A549 (cell line): ENCODE results near the gene MADCAM1. TPM values are rescaled to one million over a fixed set of nuclear protein-coding genes. Genes with fewer than 3 reads are reported as not detected.

Experiments used
- ATAC-seq, 2 experiments: fragments of 200-7000 bp in 1 of 2; fragments of >200 bp in 1 of 2; cut with Nextera tagmentation in 1 of 2; cut with Tn5 transposase in 1 of 2; 3 replicates each; pipeline versions ENCODE4 v1.8.0 to v1.9.1; 2018 to 2020; ENCODE audit warnings: mild to moderate bottlenecking in 1 of 2, moderate library complexity in 1 of 2
- CTCF ChIA-PET: fragments of 300-600 bp; sonication (Branson Sonifier 250); formaldehyde crosslinking; extraction: SDS; loops from one replicate; lab custom pipeline; 2021; ENCODE audit warnings: antibody characterized with exemption, inconsistent platforms; lab: Yijun Ruan, JAX
- POLR2A ChIA-PET: fragments of 350-600 bp; formaldehyde crosslinking; extraction: SDS; loops from one replicate; lab custom pipeline; 2021; ENCODE audit warnings: antibody characterized with exemption, inconsistent platforms; lab: Yijun Ruan, JAX
- DNase-seq, 2 experiments: peaks; one replicate each; pipeline versions ENCODE4 v3.0.0 to v3.0.0-alpha.2; 2011 to 2016; ENCODE audit warnings: low read depth in 1 of 2, low spot score in 1 of 2
- FAIRE-seq: peaks from 2 replicates; lab custom pipeline; 2011; peaks lifted over from hg19 to GRCh38; lab: Jason Lieb, UNC
- H3K27ac ChIP-seq, 2 experiments: fragments of >200 bp; sonication (Bioruptor Twin); formaldehyde crosslinking; 3 replicates each; pipeline ENCODE4 v1.5.1; 2016 to 2017
- H3K4me1 ChIP-seq: fragments of >200 bp; sonication (Bioruptor Twin); formaldehyde crosslinking; 3 replicates; pipeline ENCODE4 v1.6.1; 2016
- H3K4me2 ChIP-seq: fragments of >200 bp; sonication (Bioruptor Twin); formaldehyde crosslinking; 3 replicates; pipeline ENCODE4 v1.6.1; 2016
- H3K4me3 ChIP-seq: fragments of >200 bp; sonication (Bioruptor Twin); formaldehyde crosslinking; 3 replicates; pipeline ENCODE4 v1.5.1; 2016
- H3K9me3 ChIP-seq: fragments of >200 bp; sonication (Bioruptor Twin); formaldehyde crosslinking; 3 replicates; pipeline ENCODE4 v1.6.1; 2016
- BHLHE40 ChIP-seq: IDR thresholded peaks from 2 replicates; pipeline ENCODE4 v1.6.1; 2012; ENCODE audit warnings: low read depth, low read length, inconsistent platforms
- FOSB ChIP-seq: fragments of 250-450 bp; sonication (Bioruptor Pico); IDR thresholded peaks from 2 replicates; pipeline ENCODE4 v1.5.0; 2020; ENCODE audit warnings: mild to moderate bottlenecking, moderate library complexity
- FOSL2 ChIP-seq, 2 experiments: fragments of 450-650 bp in 1 of 2; fragments of >200 bp in 1 of 2; sonication (Bioruptor Twin) in 1 of 2; formaldehyde crosslinking; IDR thresholded peaks; 2 replicates each; pipeline versions ENCODE4 v1.5.0 to v1.6.1; 2016 to 2020; ENCODE audit warnings: mild to moderate bottlenecking in 1 of 2, moderate library complexity in 1 of 2
- FOXS1 ChIP-seq: fragments of 250-450 bp; sonication (Bioruptor Pico); IDR thresholded peaks from 2 replicates; pipeline ENCODE4 v1.5.0; 2020; ENCODE audit warnings: mild to moderate bottlenecking, moderate library complexity
- HDAC2 ChIP-seq: fragments of 200-600 bp; sonication (generic); IDR thresholded peaks from 2 replicates; pipeline ENCODE4 v1.6.1; 2016
- JUN ChIP-seq, 2 experiments: fragments of >200 bp; sonication (Bioruptor Twin); formaldehyde crosslinking; IDR thresholded peaks; 2 replicates in 1 of 2; 3 replicates in 1 of 2; pipeline ENCODE4 v1.6.1; 2016 to 2017
- NFE2L2 ChIP-seq: fragments of 150-350 bp; conservative IDR thresholded peaks from 2 replicates; pipeline ENCODE4 v1.6.1; 2014; ENCODE audit warnings: low read length
- PHF8 ChIP-seq: fragments of 200-600 bp; sonication (generic); IDR thresholded peaks from 2 replicates; pipeline ENCODE4 v1.6.1; 2016; ENCODE audit warnings: low read depth, mild to moderate bottlenecking, antibody characterized with exemption, moderate library complexity, borderline replicate concordance
- RAD21 ChIP-seq, 2 experiments: fragments of >200 bp in 1 of 2; sonication (Bioruptor Twin) in 1 of 2; formaldehyde crosslinking in 1 of 2; IDR thresholded peaks in 1 of 2; conservative IDR thresholded peaks in 1 of 2; 2 replicates in 1 of 2; 3 replicates in 1 of 2; pipeline ENCODE4 v1.6.1; 2012 to 2018; ENCODE audit warnings: inconsistent platforms in 1 of 2
- RNF2 ChIP-seq: fragments of 200-600 bp; sonication (generic); IDR thresholded peaks from 2 replicates; pipeline ENCODE4 v1.6.1; 2016; ENCODE audit warnings: low read depth, mild to moderate bottlenecking, antibody characterized with exemption, moderate library complexity, borderline replicate concordance
- TFCP2L1 ChIP-seq: fragments of 250-450 bp; sonication (Bioruptor Pico); IDR thresholded peaks from 2 replicates; pipeline ENCODE4 v1.5.0; 2021; ENCODE audit warnings: mild to moderate bottlenecking
- ZFP36 ChIP-seq: fragments of 450-650 bp; IDR thresholded peaks from 2 replicates; pipeline ENCODE4 v1.6.1; 2014; ENCODE audit warnings: borderline replicate concordance; ENCODE audit not compliant: partially characterized antibody
- WGBS: methylation state at CpG from one replicate; pipeline ENCODE4 v1.1.6; 2017; ENCODE audit errors: missing lambda C conversion rate; 5-methylcytosine and 5-hydroxymethylcytosine counted together
- polyA plus RNA-seq, 4 experiments: library from polyadenylated mRNA; depleted of rRNA in 3 of 4; stranded (reverse); fragments of >200 nt; fragmentation: RNase III in 1 of 4; extraction: RNeasy Plus Mini Kit Qiagen cat#74134 plus additional on column Dnase treatment in 1 of 4; gene quantifications; 2 replicates in 3 of 4; 3 replicates in 1 of 4; pipeline ENCODE4 v1.2.3, GENCODE V29; 2011 to 2017
- TF ChIP-seq, protein P1 (sequence below): fragments of 450-650 bp; IDR thresholded peaks from 2 replicates; pipeline ENCODE4 v1.6.1; 2014; ENCODE audit warnings: antibody characterized with exemption
- TF ChIP-seq, protein P2 (sequence below): fragments of 250-450 bp; sonication (Bioruptor Pico); IDR thresholded peaks from 2 replicates; pipeline ENCODE4 v1.5.0; 2020; ENCODE audit warnings: low read depth, mild to moderate bottlenecking, moderate library complexity
- TF ChIP-seq, protein P3 (sequence below): IDR thresholded peaks from 2 replicates; pipeline ENCODE4 v1.6.1; 2012; ENCODE audit warnings: low read depth, borderline replicate concordance
- TF ChIP-seq, protein P4 (sequence below): fragments of >200 bp; sonication (Bioruptor Twin); formaldehyde crosslinking; IDR thresholded peaks from 3 replicates; pipeline ENCODE4 v1.5.1; 2016
- TF ChIP-seq, protein P5 (sequence below): fragments of 250-450 bp; sonication (Bioruptor Pico); IDR thresholded peaks from 2 replicates; pipeline ENCODE4 v1.5.0; 2021; ENCODE audit warnings: mild to moderate bottlenecking, moderate library complexity, borderline replicate concordance

The MADCAM1 gene
- polyA plus RNA-seq, 2 of the 4 experiments (the other 2 are of a cell fraction), result 0.06 to 0.25 TPM

DNA sequence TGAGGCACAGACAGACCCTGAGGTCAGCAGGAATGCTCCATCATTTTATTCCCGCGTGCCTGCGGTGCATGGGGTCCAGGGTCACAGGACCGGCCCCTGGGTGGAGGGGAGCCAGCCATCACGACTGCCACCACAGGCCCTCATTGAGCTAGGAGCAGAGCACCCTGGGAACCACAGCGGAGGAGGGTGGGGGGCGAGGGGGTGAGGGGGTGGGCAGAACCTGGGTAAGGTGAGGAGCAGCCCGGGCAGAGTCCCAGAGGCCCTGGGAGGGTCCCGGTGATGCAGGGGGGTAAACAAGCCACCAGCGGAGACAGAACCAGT, 1.2 kb upstream of the MADCAM1 start (continued):
- TF ChIP-seq ZFP36 (no peak), NFE2L2 (no peak)
- TF ChIP-seq, protein P1, sequence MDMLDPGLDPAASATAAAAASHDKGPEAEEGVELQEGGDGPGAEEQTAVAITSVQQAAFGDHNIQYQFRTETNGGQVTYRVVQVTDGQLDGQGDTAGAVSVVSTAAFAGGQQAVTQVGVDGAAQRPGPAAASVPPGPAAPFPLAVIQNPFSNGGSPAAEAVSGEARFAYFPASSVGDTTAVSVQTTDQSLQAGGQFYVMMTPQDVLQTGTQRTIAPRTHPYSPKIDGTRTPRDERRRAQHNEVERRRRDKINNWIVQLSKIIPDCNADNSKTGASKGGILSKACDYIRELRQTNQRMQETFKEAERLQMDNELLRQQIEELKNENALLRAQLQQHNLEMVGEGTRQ, result no peak

DNA sequence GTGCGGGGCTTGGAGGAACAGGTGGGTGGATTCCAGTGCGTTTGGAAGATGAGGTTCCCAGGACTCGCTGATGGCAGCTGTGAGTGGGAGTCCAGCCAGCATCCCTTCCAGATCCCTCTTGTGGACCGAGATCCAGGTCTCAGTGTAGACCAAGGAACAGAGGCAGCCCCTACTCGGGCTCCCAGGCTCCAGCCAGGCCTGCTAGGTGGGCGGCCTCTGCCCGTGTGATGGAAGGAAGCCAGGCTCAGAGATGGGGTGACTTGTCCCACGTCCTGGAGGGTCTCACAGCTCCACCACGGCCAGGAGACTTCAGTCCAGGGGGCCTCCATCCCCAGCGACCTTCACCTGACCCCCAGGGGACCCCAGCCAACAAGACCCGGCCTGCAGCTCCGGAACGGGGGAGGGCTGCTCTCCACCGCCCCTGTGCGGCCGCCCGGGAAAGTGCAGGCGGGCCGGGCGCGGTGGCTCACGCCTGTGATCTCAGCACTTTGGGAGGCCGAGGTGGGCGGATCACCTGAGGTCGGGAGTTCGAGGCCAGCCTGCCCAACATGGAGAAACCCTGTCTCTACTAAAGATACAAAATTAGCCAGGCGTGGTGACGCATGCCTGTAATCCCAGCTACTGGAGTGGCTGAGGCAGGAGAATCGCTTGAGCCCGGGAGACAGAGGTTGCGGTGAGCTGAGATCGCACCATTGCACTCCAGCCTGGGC, 729 bp upstream of the MADCAM1 start:
- peaks cover 5% of the 10 kb centered on the region; the same call in 1 of the 3 replicates for H3K4me1 ChIP-seq
- H3K9me3 ChIP-seq, result no peaks in the 10 kb centered on the region
- H3K27ac ChIP-seq, result peak overlapping the region in 1 of 2 experiments; percentile 60; a peak in 2 of 6 replicates
- 43% methylated on average over 7 of the region's 32 CpGs for WGBS
- DNase-seq, result peak; percentile 49 to 86
- CTCF ChIA-PET, result interaction anchor here (0.7 to 1.9 kb wide), 5 partner anchors 9 to 112 kb away, joined by 3 to 17 read pairs (median 5); partner anchors contain the start of gene TPGS1
- no peak overlapping the region for H3K4me3 ChIP-seq
- FAIRE-seq, result no peak
- 0 out of 3 replicates have a peak overlapping the region, but pooled peaks have one; percentile 32 for H3K4me2 ChIP-seq
- TF ChIP-seq JUN (IDR thresholded peaks at IDR 0.05) (no peak), FOSL2 (IDR thresholded peaks at IDR 0.05) (no peak), FOSL2 (CRISPR knock-in tag; IDR thresholded peaks at IDR 0.05) (no peak), ZFP36 (no peak), TFCP2L1 (CRISPR knock-in tag) (no peak), BHLHE40 (no peak), RAD21 (conservative IDR thresholded peaks at IDR 0.05 in 1 of 2, IDR thresholded peaks at IDR 0.05 in 1 of 2) (peak; percentile 21 to 31; a peak in 3 of 5 replicates), PHF8 (no peak), RNF2 (no peak), FOSB (CRISPR knock-in tag) (no peak), HDAC2 (no peak), FOXS1 (no peak)
- TF ChIP-seq, protein P2, sequence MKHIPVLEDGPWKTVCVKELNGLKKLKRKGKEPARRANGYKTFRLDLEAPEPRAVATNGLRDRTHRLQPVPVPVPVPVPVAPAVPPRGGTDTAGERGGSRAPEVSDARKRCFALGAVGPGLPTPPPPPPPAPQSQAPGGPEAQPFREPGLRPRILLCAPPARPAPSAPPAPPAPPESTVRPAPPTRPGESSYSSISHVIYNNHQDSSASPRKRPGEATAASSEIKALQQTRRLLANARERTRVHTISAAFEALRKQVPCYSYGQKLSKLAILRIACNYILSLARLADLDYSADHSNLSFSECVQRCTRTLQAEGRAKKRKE (CRISPR knock-in tag), result no peak
- TF ChIP-seq, protein P3, sequence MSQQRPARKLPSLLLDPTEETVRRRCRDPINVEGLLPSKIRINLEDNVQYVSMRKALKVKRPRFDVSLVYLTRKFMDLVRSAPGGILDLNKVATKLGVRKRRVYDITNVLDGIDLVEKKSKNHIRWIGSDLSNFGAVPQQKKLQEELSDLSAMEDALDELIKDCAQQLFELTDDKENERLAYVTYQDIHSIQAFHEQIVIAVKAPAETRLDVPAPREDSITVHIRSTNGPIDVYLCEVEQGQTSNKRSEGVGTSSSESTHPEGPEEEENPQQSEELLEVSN, result no peak
- TF ChIP-seq, protein P4, sequence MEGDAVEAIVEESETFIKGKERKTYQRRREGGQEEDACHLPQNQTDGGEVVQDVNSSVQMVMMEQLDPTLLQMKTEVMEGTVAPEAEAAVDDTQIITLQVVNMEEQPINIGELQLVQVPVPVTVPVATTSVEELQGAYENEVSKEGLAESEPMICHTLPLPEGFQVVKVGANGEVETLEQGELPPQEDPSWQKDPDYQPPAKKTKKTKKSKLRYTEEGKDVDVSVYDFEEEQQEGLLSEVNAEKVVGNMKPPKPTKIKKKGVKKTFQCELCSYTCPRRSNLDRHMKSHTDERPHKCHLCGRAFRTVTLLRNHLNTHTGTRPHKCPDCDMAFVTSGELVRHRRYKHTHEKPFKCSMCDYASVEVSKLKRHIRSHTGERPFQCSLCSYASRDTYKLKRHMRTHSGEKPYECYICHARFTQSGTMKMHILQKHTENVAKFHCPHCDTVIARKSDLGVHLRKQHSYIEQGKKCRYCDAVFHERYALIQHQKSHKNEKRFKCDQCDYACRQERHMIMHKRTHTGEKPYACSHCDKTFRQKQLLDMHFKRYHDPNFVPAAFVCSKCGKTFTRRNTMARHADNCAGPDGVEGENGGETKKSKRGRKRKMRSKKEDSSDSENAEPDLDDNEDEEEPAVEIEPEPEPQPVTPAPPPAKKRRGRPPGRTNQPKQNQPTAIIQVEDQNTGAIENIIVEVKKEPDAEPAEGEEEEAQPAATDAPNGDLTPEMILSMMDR, result peak; percentile 49
- peak; percentile 54 to 79; a peak in 5 of 6 replicates for ATAC-seq
- POLR2A ChIA-PET, result interaction anchor here (1.0 kb wide), 1 partner anchor 11 kb away, joined by 3 read pairs; no protein-coding TSS in a partner anchor

DNA sequence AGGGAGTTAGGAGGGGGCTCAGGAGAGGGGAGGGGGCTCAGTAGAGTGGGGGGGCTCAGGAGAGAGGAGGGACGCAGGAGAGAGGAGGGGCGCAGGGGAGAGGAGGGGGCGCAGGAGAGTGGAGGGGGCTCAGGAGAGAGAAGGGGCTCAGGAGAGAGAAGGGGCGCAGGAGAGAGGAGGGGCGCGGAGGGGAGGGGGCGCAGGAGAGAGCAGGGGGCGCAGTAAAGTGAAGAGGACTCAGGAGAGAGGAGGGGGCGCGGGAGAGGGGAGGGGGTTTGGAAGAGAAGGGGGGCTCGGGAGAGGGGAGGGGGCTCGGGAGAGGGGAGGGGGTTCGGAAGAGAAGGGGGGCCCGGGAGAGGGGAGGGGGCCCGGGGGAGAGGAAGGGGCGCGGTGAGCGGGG, 700 bp downstream of the MADCAM1 start:
- no peak for FAIRE-seq
- WGBS, result no CpG with 5 or more reads among the region's 18 CpGs

More for the DNA sequence above, 700 bp downstream of the MADCAM1 start:
- no peak for ATAC-seq
- ChIA-PET POLR2A (interaction anchor here (0.7 kb wide), 1 partner anchor 31 kb away, joined by 7 read pairs; no protein-coding TSS in a partner anchor), CTCF (no interaction called here)
- Histone ChIP-seq H3K9me3 (no peaks in the 10 kb centered on the region), H3K4me2 (peak overlapping the region; percentile 74), H3K4me1 (peaks cover 5% of the 10 kb centered on the region; the same call in 1 of the 3 replicates), H3K27ac (no peak overlapping the region; a peak in 1 of 6 replicates), H3K4me3 (no peak overlapping the region)
- no peak for DNase-seq
- TF ChIP-seq, protein P5, sequence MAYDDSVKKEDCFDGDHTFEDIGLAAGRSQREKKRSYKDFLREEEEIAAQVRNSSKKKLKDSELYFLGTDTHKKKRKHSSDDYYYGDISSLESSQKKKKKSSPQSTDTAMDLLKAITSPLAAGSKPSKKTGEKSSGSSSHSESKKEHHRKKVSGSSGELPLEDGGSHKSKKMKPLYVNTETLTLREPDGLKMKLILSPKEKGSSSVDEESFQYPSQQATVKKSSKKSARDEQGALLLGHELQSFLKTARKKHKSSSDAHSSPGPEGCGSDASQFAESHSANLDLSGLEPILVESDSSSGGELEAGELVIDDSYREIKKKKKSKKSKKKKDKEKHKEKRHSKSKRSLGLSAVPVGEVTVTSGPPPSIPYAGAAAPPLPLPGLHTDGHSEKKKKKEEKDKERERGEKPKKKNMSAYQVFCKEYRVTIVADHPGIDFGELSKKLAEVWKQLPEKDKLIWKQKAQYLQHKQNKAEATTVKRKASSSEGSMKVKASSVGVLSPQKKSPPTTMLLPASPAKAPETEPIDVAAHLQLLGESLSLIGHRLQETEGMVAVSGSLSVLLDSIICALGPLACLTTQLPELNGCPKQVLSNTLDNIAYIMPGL (CRISPR knock-in tag), result no peak
- TF ChIP-seq, protein P4, result no peak
- TF ChIP-seq, protein P2 (CRISPR knock-in tag), result no peak
